GM12878 (cell line): ENCODE data around the gene SLC15A3. TPM values are rescaled to one million over a fixed set of nuclear protein-coding genes. Genes with fewer than 3 reads are reported as not detected.

ENCODE experiments used
- ATAC-seq: fragments of 200-7000 bp; cut with Tn5 transposase; 3 replicates; pipeline ENCODE4 v1.9.1; 2020; ENCODE audit warnings: mild to moderate bottlenecking, moderate library complexity
- BruUV-seq: library from RNA; stranded (reverse); fragments of 400-500 nt; replicated peaks from 2 replicates; lab custom pipeline; 2021; lab: Mats Ljungman, UMichigan
- CTCF ChIA-PET: fragments of 300-600 bp; sonication (Branson Sonifier 250); formaldehyde crosslinking; extraction: SDS; loops from one replicate; lab custom pipeline; 2021; ENCODE audit warnings: inconsistent platforms; lab: Yijun Ruan, JAX
- POLR2A ChIA-PET: fragments of 350-600 bp; formaldehyde crosslinking; extraction: SDS; loops from one replicate; lab custom pipeline; 2021; ENCODE audit warnings: inconsistent platforms; lab: Charles Lee
- RAD21 ChIA-PET: fragments of 300-600 bp; sonication (Branson Sonifier 250); formaldehyde crosslinking; loops from one replicate; lab custom pipeline; 2023; ENCODE audit warnings: antibody characterized with exemption; ENCODE audit not compliant: unreplicated experiment; lab: Charles Lee
- SMC1A ChIA-PET: fragments of 300-600 bp; sonication (Branson Sonifier 250); formaldehyde crosslinking; loops from one replicate; lab custom pipeline; 2023; ENCODE audit not compliant: unreplicated experiment, uncharacterized antibody; lab: Charles Lee
- DNase-seq: peaks from one replicate; pipeline ENCODE4 v3.0.0-alpha.2; 2011; ENCODE audit warnings: low read depth, low spot score
- FAIRE-seq: peaks from 3 replicates; lab custom pipeline; 2011; peaks lifted over from hg19 to GRCh38; lab: Jason Lieb, UNC
- H2AFZ ChIP-seq: 2 replicates; pipeline ENCODE4 v1.6.0; 2011; ENCODE audit warnings: low read depth, low read length, control low read depth; ENCODE audit not compliant: control insufficient read depth
- H3K27ac ChIP-seq: 2 replicates; pipeline ENCODE4 v1.5.1; 2011; ENCODE audit warnings: control low read depth; ENCODE audit not compliant: control insufficient read depth, insufficient read depth
- H3K27me3 ChIP-seq, 2 experiments: replicated peaks in 1 of 2; 2 replicates each; pipeline versions ENCODE4 v1.6.0 to v1.6.1; 2011; ENCODE audit warnings: low read length in 1 of 2; ENCODE audit not compliant: control insufficient read depth in 2 of 2, insufficient read depth in 2 of 2
- H3K36me3 ChIP-seq, 2 experiments: 2 replicates each; pipeline ENCODE4 v1.5.1; 2011; ENCODE audit warnings: low read length in 1 of 2; ENCODE audit not compliant: control insufficient read depth in 2 of 2, insufficient read depth in 2 of 2
- H3K4me1 ChIP-seq: 2 replicates; pipeline ENCODE4 v1.6.1; 2011; ENCODE audit warnings: mild to moderate bottlenecking, low read length, moderate library complexity, mixed read lengths; ENCODE audit not compliant: control insufficient read depth, insufficient read depth
- H3K4me2 ChIP-seq: 2 replicates; pipeline ENCODE4 v1.6.0; 2011; ENCODE audit warnings: control low read depth; ENCODE audit not compliant: control insufficient read depth, insufficient read depth
- H3K4me3 ChIP-seq: fragments of 200-600 bp; sonication (generic); 2 replicates; pipeline ENCODE4 v1.5.1; 2016
- H3K79me2 ChIP-seq: 2 replicates; pipeline ENCODE4 v1.6.0; 2011; ENCODE audit warnings: low read length; ENCODE audit not compliant: control insufficient read depth, insufficient read depth
- H3K9ac ChIP-seq: 2 replicates; pipeline ENCODE4 v1.8.0; 2011; ENCODE audit warnings: low read length, control low read depth, mixed read lengths; ENCODE audit not compliant: control insufficient read depth, insufficient read depth
- H3K9me3 ChIP-seq: replicated peaks from 3 replicates; pipeline ENCODE4 v1.5.1; 2011; ENCODE audit warnings: mild to moderate bottlenecking, low read length; ENCODE audit not compliant: control insufficient read depth, insufficient read depth
- H4K20me1 ChIP-seq: 2 replicates; pipeline ENCODE4 v1.6.0; 2011; ENCODE audit not compliant: control insufficient read depth, insufficient read depth
- BRCA1 ChIP-seq: IDR thresholded peaks from 2 replicates; pipeline ENCODE4 v1.6.1; 2011; ENCODE audit warnings: low read depth, low read length, improper control_type of control experiment
- CEBPB ChIP-seq, 2 experiments: fragments of 150-350 bp in 1 of 2; IDR thresholded peaks; 2 replicates each; pipeline ENCODE4 v1.6.1; 2012 to 2014; ENCODE audit warnings: low read depth in 2 of 2, low read length in 2 of 2, borderline replicate concordance in 1 of 2, inconsistent platforms in 1 of 2
- POLR2AphosphoS2 ChIP-seq: IDR thresholded peaks from 2 replicates; pipeline ENCODE4 v1.6.1; 2011; ENCODE audit warnings: low read depth, mild to moderate bottlenecking, low read length, improper control_type of control experiment, moderate library complexity
- RFX5 ChIP-seq: IDR thresholded peaks from 2 replicates; pipeline ENCODE4 v1.6.1; 2011; ENCODE audit warnings: low read depth, low read length, improper control_type of control experiment
- STAT3 ChIP-seq: IDR thresholded peaks from 2 replicates; pipeline ENCODE4 v1.6.1; 2011; ENCODE audit warnings: low read depth, low read length, improper control_type of control experiment
- ZBTB40 ChIP-seq: fragments of 450-650 bp; IDR thresholded peaks from 2 replicates; pipeline ENCODE4 v1.6.1; 2016; ENCODE audit warnings: mild to moderate bottlenecking, moderate library complexity, borderline replicate concordance
- WGBS: methylation state at CpG from one replicate; pipeline ENCODE4 v1.1.6; 2016; ENCODE audit warnings: low lambda C conversion rate; ENCODE audit not compliant: insufficient replicate concordance, insufficient coverage; ENCODE audit errors: missing lambda C conversion rate; 5-methylcytosine and 5-hydroxymethylcytosine counted together
- in situ Hi-C: fragments of 300-500 bp; cut with MboI; formaldehyde crosslinking; loops from 9 replicates; pipeline ENCODE4 v1.14.3; 2018; ENCODE audit warnings: mixed read lengths
- intact Hi-C: fragments of 100-400 bp; cut with micrococcal nuclease; formaldehyde crosslinking; loops from one replicate; pipeline ENCODE4 v1.14.2; 2022; ENCODE audit not compliant: unreplicated experiment
- polyA plus RNA-seq, 11 experiments: library from polyadenylated mRNA; depleted of rRNA in 4 of 11; unstranded in 6 of 11; stranded (reverse) in 5 of 11; fragments of >200 nt; fragmentation: Nextera tagmentation in 4 of 11; fragmentation: Illumina TruSeq in 1 of 11; extraction: Ambion mirVana in 4 of 11; extraction: Trizol in 1 of 11; gene quantifications; 1 replicate in 1 of 11; 2 replicates in 10 of 11; pipeline versions ENCODE4 v1.2.1 to v1.2.3, GENCODE V29; 2011 to 2016; ENCODE audit warnings: inconsistent platforms in 2 of 11, missing spikeins in 2 of 11, low read depth in 1 of 11
- total RNA-seq, 4 experiments: library from RNA; depleted of rRNA in 3 of 4; stranded (reverse); fragments of >200 nt in 3 of 4; fragmentation: Illumina TruSeq in 1 of 4; extraction: Trizol in 1 of 4; gene quantifications; 2 replicates each; pipeline versions ENCODE4 v1.2.1 to v1.2.3, GENCODE V29; 2013 to 2021

SLC15A3 gene
- total and polyA plus RNA-seq, 10 of the 15 experiments (the other 5 are each of a cell fraction or from before 2014, with no cell fraction given), result 17.7 to 102 (median 55.8) TPM

- ChIA-PET CTCF (interaction anchor here (0.6 to 2.4 kb wide), 7 partner anchors 12 to 87 kb away, joined by 4 to 8 read pairs (median 6); no protein-coding TSS in a partner anchor), SMC1A (interaction anchor here (0.8 to 3.3 kb wide), 9 partner anchors 13 to 154 kb away, joined by 3 to 29 read pairs (median 3); partner anchors contain the start of gene CD6), POLR2A (interaction anchor here (0.7 to 1.3 kb wide), 2 partner anchors 23 to 73 kb away, joined by 3 to 4 read pairs; no protein-coding TSS in a partner anchor), RAD21 (interaction anchor here (0.7 to 1.7 kb wide), 4 partner anchors 8 to 123 kb away, joined by 3 to 5 read pairs (median 4); no protein-coding TSS in a partner anchor)
- WGBS, result 93% methylated on average over 4 of the region's 4 CpGs
- in situ Hi-C loops, result no loop called here
- H4K20me1 ChIP-seq, result no peaks in the 10 kb centered on the region
- no peak for ATAC-seq
- no peak overlapping the region for H3K9ac ChIP-seq
- no TSS peak for BruUV-seq
- FAIRE-seq, result no peak
- no peak overlapping the region for H3K4me2 ChIP-seq
- TF ChIP-seq POLR2AphosphoS2, result no peak
- TF ChIP-seq RFX5, result no peak
- TF ChIP-seq CEBPB (IDR thresholded peaks at IDR 0.05; ENCODE audit: borderline replicate concordance in 1 of 2, low read depth in 2 of 2, low read length in 2 of 2), result no peak
- H3K9me3 ChIP-seq, result no peaks in the 10 kb centered on the region
- peaks cover 17 to 21% of the 10 kb centered on the region in 2 experiments for H3K36me3 ChIP-seq
- intact Hi-C loops, result no loop called here
- no peak for DNase-seq
- H3K4me1 ChIP-seq, result peaks cover 25% of the 10 kb centered on the region
- H3K4me3 ChIP-seq, result no peak overlapping the region
- no peak overlapping the region for H2AFZ ChIP-seq
- H3K27ac ChIP-seq, result no peak overlapping the region
- peaks cover 38% of the 10 kb centered on the region for H3K79me2 ChIP-seq
- H3K27me3 ChIP-seq, result no peaks in the 10 kb centered on the region
These were observed 33.6 kb downstream of the SLC15A3 start for GRCh38 chr11:60918251-60918938.

GRCh38 chr11:60917267-60917666 is 34.7 kb downstream of the SLC15A3 start:
- ChIA-PET SMC1A (interaction anchor here (1.0 to 5.9 kb wide), 5 partner anchors 12 to 53 kb away, joined by 3 to 76 read pairs (median 4); partner anchors contain the start of genes CD6 and SLC15A3), CTCF (interaction anchor here (1.8 to 2.9 kb wide), 4 partner anchors 13 to 212 kb away, joined by 4 to 30 read pairs (median 16); no protein-coding TSS in a partner anchor), POLR2A (interaction anchor here (1.0 to 2.4 kb wide), 3 partner anchors 9 to 33 kb away, joined by 3 to 6 read pairs (median 5); no protein-coding TSS in a partner anchor), RAD21 (interaction anchor here (0.8 to 2.2 kb wide), 2 partner anchors 31 to 90 kb away, joined by 3 to 6 read pairs; no protein-coding TSS in a partner anchor)
- no peak for DNase-seq
- no peak overlapping the region for H3K4me2 ChIP-seq
- TF ChIP-seq BRCA1 (no peak), ZBTB40 (no peak), STAT3 (no peak)
- intact Hi-C loops (no loop called here), in situ Hi-C loops (no loop called here)
- 100% methylated on average over 1 of the region's 1 CpG for WGBS
- H3K27me3 ChIP-seq, result no peaks in the 10 kb centered on the region
- no peak for ATAC-seq
- H3K4me1 ChIP-seq, result peaks cover 36% of the 10 kb centered on the region
- no peaks in the 10 kb centered on the region for H3K9me3 ChIP-seq
- peaks cover 17 to 18% of the 10 kb centered on the region in 2 experiments for H3K36me3 ChIP-seq
- no peak overlapping the region for H3K27ac ChIP-seq
- no TSS peak for BruUV-seq
- H4K20me1 ChIP-seq, result no peaks in the 10 kb centered on the region
- peaks cover 38% of the 10 kb centered on the region for H3K79me2 ChIP-seq
- H2AFZ ChIP-seq, result no peak overlapping the region
- H3K4me3 ChIP-seq, result no peak overlapping the region; the same call in 1 of the 2 replicates
- no peak overlapping the region for H3K9ac ChIP-seq
- no peak for FAIRE-seq
